ENCODE measurements around the gene HOXA6. TPM values are rescaled to one million over a fixed set of nuclear protein-coding genes. Genes with fewer than 3 reads are reported as not detected.
A peak's percentile ranks its signal among the peaks of the same experiment; 100 is the strongest.

HOXA6 gene
- total RNA-seq, 1 experiment from 2014 or later: 3.3 TPM

GRCh38 chr7:27138985-27139333 is 8.6 kb downstream of the HOXA6 start:
- POLR2A ChIA-PET: no interaction called here

GRCh38 chr7:27138472-27138871 is 9.1 kb downstream of the HOXA6 start:
- intact Hi-C loops (cut with micrococcal nuclease; ENCODE audit: unreplicated experiment) (no loop called here), in situ Hi-C loops (cut with HindIII; ENCODE audit: low pct_unique_long_range_greater_than_20kb, low sequenced_read_pairs) (no loop called here)
- ChIA-PET POLR2A (no interaction called here), CTCF (no interaction called here)
- Histone ChIP-seq H3K27ac (ENCODE audit: low read length) (peak overlapping the region; percentile 5; the same call in 1 of the 2 replicates), H3K4me1 (ENCODE audit: control insufficient read depth, insufficient read depth, low read length) (peaks cover 56% of the 10 kb centered on the region), H3K36me3 (ENCODE audit: control insufficient read depth, insufficient read depth, low read length) (no peaks in the 10 kb centered on the region), H3K27me3 (ENCODE audit: control insufficient read depth, insufficient read depth, low read length) (no peaks in the 10 kb centered on the region), H3K9me3 (ENCODE audit: control insufficient read depth, insufficient read depth, low read depth, low read length) (no peaks in the 10 kb centered on the region), H3K4me3 (ENCODE audit: low read depth in 2 of 2, low read length in 2 of 2) (no peak overlapping the region)
- BruUV-seq (replicated peaks): no TSS peak
- TF ChIP-seq CTCF (IDR thresholded peaks at IDR 0.05) (no peak), TCF7L2 (IDR thresholded peaks at IDR 0.05; ENCODE audit: low read depth, low read length) (no peak)
- DNase-seq (ENCODE audit: low read depth, low spot score): no peak
- no peak for ATAC-seq

More at GRCh38 chr7:27138985-27139333, 8.6 kb downstream of the HOXA6 start:
- peak overlapping the region; percentile 5; the same call in 1 of the 2 replicates for H3K27ac ChIP-seq (ENCODE audit: low read length)
- CTCF ChIA-PET: no interaction called here
- in situ Hi-C loops (cut with HindIII; ENCODE audit: low pct_unique_long_range_greater_than_20kb, low sequenced_read_pairs): no loop called here
- ATAC-seq (no peak), DNase-seq (ENCODE audit: low read depth, low spot score) (no peak)
- no peaks in the 10 kb centered on the region for H3K27me3 ChIP-seq (ENCODE audit: control insufficient read depth, insufficient read depth, low read length)
- H3K4me1 ChIP-seq (ENCODE audit: control insufficient read depth, insufficient read depth, low read length): peaks cover 52% of the 10 kb centered on the region
- H3K4me3 ChIP-seq (ENCODE audit: low read depth in 2 of 2, low read length in 2 of 2): no peak overlapping the region
- H3K9me3 ChIP-seq (ENCODE audit: control insufficient read depth, insufficient read depth, low read depth, low read length): no peaks in the 10 kb centered on the region
- no TSS peak for BruUV-seq (replicated peaks)
- no peaks in the 10 kb centered on the region for H3K36me3 ChIP-seq (ENCODE audit: control insufficient read depth, insufficient read depth, low read length)
- intact Hi-C loops (cut with micrococcal nuclease; ENCODE audit: unreplicated experiment): no loop called here
- no peak for TF ChIP-seq POLR2AphosphoS5 (IDR thresholded peaks at IDR 0.05; ENCODE audit: low read depth, low read length)
- TF ChIP-seq CTCF (IDR thresholded peaks at IDR 0.05): no peak
- TF ChIP-seq REST (IDR thresholded peaks at IDR 0.05; ENCODE audit: insufficient read depth in 1 of 2, low read depth in 2 of 2, low read length in 1 of 2): no peak
- no peak for TF ChIP-seq SIN3A (IDR thresholded peaks at IDR 0.05; ENCODE audit: borderline replicate concordance, insufficient read depth, low read depth, low read length)
- TF ChIP-seq TCF7L2 (IDR thresholded peaks at IDR 0.05; ENCODE audit: low read depth, low read length): no peak

All from Panc1 (cell line).